HEK293T (cell line): Measurements from ENCODE around the gene SNX24.

ENCODE experiments used
- ARNT ChIP-seq: fragments of 450-650 bp; IDR thresholded peaks from 2 replicates; pipeline ENCODE4 v1.6.1; 2017; ENCODE audit warnings: mild to moderate bottlenecking
- BHLHE40 ChIP-seq: fragments of 450-650 bp; IDR thresholded peaks from 2 replicates; pipeline ENCODE4 v1.6.1; 2016; ENCODE audit warnings: mild to moderate bottlenecking, moderate library complexity, borderline replicate concordance
- FOXA1 ChIP-seq: fragments of 450-650 bp; IDR thresholded peaks from 2 replicates; pipeline ENCODE4 v1.6.1; 2016; ENCODE audit warnings: mild to moderate bottlenecking
- FOXM1 ChIP-seq: fragments of 450-650 bp; IDR thresholded peaks from 2 replicates; pipeline ENCODE4 v1.6.1; 2017; ENCODE audit warnings: mild to moderate bottlenecking, borderline replicate concordance
- L3MBTL2 ChIP-seq: fragments of 450-650 bp; conservative IDR thresholded peaks from 2 replicates; pipeline ENCODE4 v1.6.1; 2016; ENCODE audit warnings: mild to moderate bottlenecking
- LEF1 ChIP-seq: fragments of 450-650 bp; IDR thresholded peaks from 2 replicates; pipeline ENCODE4 v1.6.1; 2017; ENCODE audit warnings: mild to moderate bottlenecking, borderline replicate concordance
- SP1 ChIP-seq: fragments of 450-650 bp; IDR thresholded peaks from 2 replicates; pipeline ENCODE4 v1.6.1; 2017
- SUZ12 ChIP-seq: fragments of 450-650 bp; IDR thresholded peaks from 2 replicates; pipeline ENCODE4 v1.6.1; 2016; ENCODE audit warnings: mild to moderate bottlenecking

DNA sequence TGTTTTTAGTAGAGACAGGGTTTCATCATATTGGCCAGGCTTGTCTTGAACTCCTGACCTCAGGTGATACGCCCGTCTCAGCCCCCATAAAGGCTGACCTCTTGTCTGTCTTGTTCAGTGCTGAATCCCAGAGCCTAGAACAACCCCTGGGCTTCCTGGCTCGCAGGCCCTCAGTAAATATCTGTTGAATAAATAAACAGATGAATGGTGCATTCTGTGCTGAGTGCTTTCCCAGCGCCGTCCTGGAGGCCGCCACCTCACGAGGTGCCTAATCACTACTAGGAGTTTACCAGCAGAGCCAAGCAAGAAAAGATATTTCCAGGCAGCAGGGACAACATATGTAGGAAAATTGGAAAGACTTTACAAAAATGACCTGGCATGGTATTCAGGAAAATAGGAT, 88.5 kb downstream of the SNX24 start:
- no peak for TF ChIP-seq FOXM1
- TF ChIP-seq SP1, result no peak
- no peak for TF ChIP-seq BHLHE40
- no peak for TF ChIP-seq SUZ12
- no peak for TF ChIP-seq L3MBTL2
- TF ChIP-seq ARNT, result no peak
- no peak for TF ChIP-seq FOXA1
- TF ChIP-seq LEF1, result no peak
